ENCODE results near the gene LTBP1. TPM values are rescaled to one million over a fixed set of nuclear protein-coding genes. Genes with fewer than 3 reads are reported as not detected.

LTBP1 gene
- total RNA-seq, 1 experiment from 2014 or later = 28.5 TPM

DNA sequence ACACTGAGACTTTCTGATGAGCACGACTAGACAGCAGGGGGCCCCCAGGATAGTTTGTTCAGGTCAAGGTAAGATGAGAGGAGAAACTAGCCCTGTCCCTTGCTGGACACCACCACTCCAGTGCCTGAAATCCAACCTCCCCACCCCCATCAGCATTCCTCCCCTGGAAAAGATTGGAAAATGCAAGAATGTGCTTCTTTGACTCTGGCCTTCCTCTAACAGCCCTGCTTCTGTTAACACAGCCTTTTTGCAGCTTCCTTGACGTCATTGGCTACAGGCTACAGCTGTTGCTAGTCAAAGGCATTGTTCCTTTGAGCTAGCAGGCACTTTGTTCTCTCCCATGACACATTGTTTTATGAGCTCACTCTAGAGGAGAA is 20.1 kb upstream of the LTBP1 start:
- Histone ChIP-seq H3K9ac (ENCODE audit: extremely low read depth, insufficient read length, low read length) (no peak overlapping the region), H3K27ac (ENCODE audit: insufficient read length, low read depth, low read length) (no peak overlapping the region), H2AK5ac (ENCODE audit: insufficient read length, low read length) (no peak overlapping the region), H3K56ac (ENCODE audit: insufficient read length, low read depth, low read length) (no peak overlapping the region), H4K91ac (ENCODE audit: insufficient read length, low read depth, low read length) (no peak overlapping the region), H3T11ph (ENCODE audit: low read length) (no peak overlapping the region), H3K18ac (ENCODE audit: insufficient read length, low read depth, low read length) (no peak overlapping the region), H3K23me2 (ENCODE audit: insufficient read length, low read depth, low read length, poor library complexity, severe bottlenecking) (no peaks in the 10 kb centered on the region), H4K5ac (ENCODE audit: insufficient read length, low read depth, low read length) (no peak overlapping the region), H3K4me1 (ENCODE audit: insufficient read depth, low read length) (peaks cover 5% of the 10 kb centered on the region; the same call in 1 of the 2 replicates), H3K23ac (ENCODE audit: insufficient read length, low read depth, low read length) (no peak overlapping the region), H4K8ac (replicated peaks; ENCODE audit: insufficient read length, low read depth, low read length) (no peak overlapping the region), H2BK120ac (ENCODE audit: low read depth, low read length, poor library complexity, severe bottlenecking) (no peak overlapping the region), H3K79me2 (ENCODE audit: insufficient read depth, low read length) (no peaks in the 10 kb centered on the region), H4K20me1 (ENCODE audit: control insufficient read depth, insufficient read depth, insufficient read length) (no peaks in the 10 kb centered on the region), H3K79me1 (ENCODE audit: insufficient read depth, low read depth, low read length, poor library complexity, severe bottlenecking) (no peaks in the 10 kb centered on the region), H2BK5ac (ENCODE audit: insufficient read length, low read length) (no peak overlapping the region), H3K9me3 (ENCODE audit: control insufficient read depth, low read depth, low read length) (no peaks in the 10 kb centered on the region), H3K4me2 (ENCODE audit: insufficient read depth, insufficient read length, low read length) (no peak overlapping the region), H3K4ac (ENCODE audit: low read depth, low read length) (no peak overlapping the region), H2BK15ac (ENCODE audit: low read depth, low read length) (no peak overlapping the region), H3K14ac (ENCODE audit: insufficient read depth, low read length) (no peak overlapping the region), H2BK12ac (ENCODE audit: insufficient read length, low read depth, low read length) (no peak overlapping the region), H3K27me3 (ENCODE audit: insufficient read depth, low read length) (no peaks in the 10 kb centered on the region), H2AFZ (ENCODE audit: low read length) (no peak overlapping the region), H2BK20ac (ENCODE audit: low read depth, low read length, poor library complexity, severe bottlenecking) (no peak overlapping the region)
- Mint-ChIP-seq H3K4me1 (peaks cover 19% of the 10 kb centered on the region in 2 experiments), H3K27ac (peak overlapping the region; percentile 0 to 74 (median 29); a peak in 3 of 7 replicates), H3K36me3 (ENCODE audit: insufficient read depth in 1 of 3, low read depth in 3 of 3) (peaks cover 0 to 7% (median 0%) of the 10 kb centered on the region in 3 experiments; a peak in 3 of 7 replicates), H3K9me3 (peaks cover 0 to 3% of the 10 kb centered on the region in 2 experiments; a peak in 2 of 5 replicates), H3K4me3 (no peak overlapping the region), H3K27me3 (ENCODE audit: low read depth) (peaks cover 3% of the 10 kb centered on the region)
- TF ChIP-seq CTCF (conservative IDR thresholded peaks at IDR 0.05) = no peak
- peak; percentile 40 for DNase-seq
- no CpG with 5 or more reads among the region's 2 CpGs for WGBS (ENCODE audit: extremely low coverage, insufficient read length, low lambda C conversion rate)
